DMS79 treated with DMSO at 0.1 percent for 48 hours (cell line): Measurements from ENCODE around the gene P2RY6.

Experiments used
- DNase-seq: peaks from one replicate; lab custom pipeline; 2025; lab: John Stamatoyannopoulos, UW

Gene P2RY6

DNA sequence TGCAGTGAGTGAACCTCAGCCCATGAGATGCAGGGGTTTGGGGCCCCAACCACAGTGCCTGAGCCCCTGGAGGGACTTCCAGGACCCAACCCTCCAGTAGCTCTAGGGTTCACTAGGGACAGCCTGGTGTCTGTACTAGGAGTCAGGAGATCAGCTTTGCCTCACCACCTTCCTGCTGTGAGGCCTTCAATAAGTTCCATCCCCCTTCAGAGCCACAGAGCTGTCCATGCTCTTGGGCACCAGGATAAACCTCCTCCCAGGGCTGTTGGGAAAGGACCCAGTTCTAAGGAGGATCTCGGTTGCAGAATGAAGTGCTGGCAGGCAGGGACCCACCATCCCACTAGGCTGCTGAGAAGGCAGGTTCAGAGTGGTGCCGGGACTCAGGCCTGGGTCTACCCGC, 45.7 kb downstream of the P2RY6 start:
- DNase-seq, result no peak

DNA sequence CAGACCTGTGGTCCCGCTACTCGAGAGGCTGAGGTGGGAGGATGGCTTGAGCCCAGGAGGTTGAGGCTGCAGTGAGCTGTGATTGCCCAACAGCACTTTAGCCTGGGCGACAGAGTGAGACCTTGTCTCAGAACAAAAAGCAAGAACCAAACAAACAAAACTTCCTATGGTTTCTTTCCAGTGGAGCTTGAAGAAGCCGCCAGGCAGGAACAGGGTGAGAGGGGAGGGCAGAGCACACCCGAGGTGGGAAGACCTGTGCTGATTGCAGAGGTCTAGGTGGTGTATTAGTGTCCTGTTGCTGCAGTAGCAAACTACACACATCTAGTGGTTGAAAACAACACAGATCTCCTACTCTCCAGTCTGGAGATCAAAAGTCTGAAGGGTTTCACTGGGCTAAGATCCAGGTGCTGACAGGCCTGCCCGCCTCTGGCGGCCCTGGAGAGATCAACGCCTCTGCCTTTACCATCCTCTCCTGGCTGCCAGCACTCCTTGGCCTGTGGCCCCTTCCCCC, 46.4 kb downstream of the P2RY6 start:
- DNase-seq, result peak; percentile 19

DNA sequence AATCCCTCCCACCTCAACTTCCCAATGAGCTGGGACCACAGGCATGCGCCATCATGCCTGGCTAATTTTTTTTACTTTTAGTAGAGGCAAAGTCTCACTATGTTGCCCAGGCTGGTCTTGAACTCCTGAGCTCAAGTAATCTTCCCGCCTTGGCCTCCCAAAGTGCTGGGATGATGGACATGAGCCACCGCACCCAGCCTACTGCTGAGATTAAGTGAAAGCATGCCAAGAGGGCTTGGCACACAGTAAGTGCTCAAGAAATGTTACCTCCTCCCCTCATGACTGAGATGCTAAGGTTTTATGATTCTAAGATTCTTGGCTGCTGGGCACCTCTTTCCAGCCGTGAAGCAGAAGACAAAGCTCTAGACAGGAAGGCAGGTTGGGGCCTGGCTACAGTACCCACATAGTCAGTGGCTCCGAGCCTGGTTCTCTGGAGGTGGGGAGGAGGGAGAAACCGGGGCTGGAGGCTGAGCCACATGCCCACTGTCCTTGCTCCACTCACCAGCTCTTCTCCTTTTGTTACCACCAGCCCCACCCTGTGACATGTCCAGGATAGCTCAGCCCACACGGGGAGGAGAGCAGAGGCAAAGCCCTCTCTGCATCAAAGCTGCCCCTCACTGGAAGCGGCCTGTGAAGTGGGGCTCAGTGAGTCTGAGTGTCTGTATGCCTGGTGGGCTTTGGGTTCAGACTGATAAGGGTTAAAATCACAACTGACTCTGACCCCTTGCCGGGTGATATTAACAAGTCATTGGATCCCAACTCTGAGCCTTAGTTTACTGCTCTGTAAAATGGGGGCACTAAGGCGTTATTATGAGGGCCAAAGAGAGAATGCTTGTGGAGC, 48.8 kb downstream of the P2RY6 start:
- no peak for DNase-seq

DNA sequence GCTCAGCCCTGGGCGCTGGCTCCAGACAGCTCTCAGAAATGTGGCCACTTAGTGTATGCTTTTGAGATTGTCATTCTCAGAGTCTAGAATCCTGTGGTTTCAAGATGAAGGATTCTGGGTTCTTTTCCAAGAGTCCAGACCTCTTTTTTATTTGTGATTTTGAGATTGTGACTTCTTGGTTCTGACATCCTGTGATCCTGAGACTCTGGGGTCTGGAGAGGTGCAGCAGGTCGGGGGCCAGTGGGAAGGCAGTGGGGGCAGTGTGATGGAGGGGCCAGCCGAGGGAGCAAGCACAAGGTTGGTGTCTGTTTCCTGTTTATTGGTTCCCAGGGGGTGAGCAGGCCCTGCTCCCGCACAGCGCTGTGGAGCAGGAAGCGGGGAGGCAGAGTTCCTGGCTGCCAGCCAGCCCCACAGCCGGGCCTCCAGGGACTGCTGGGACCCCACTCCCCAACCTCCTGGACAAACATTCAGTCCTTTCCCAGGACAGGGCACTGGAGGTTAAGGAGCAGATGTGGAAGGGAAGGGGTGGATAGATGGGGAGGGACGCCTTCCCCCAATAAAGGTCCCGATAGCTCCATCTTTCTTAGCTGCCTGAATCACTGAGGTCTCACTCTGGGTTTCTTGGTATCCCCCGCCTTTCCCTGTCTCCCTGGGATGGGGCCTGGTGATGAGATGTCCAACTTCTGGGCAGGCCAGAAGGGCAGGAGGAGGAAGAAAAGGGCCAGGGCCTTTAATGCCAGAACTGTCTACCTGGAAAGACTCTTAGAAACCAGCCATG, 49.7 kb downstream of the P2RY6 start:
- peak; percentile 34 for DNase-seq

DNA sequence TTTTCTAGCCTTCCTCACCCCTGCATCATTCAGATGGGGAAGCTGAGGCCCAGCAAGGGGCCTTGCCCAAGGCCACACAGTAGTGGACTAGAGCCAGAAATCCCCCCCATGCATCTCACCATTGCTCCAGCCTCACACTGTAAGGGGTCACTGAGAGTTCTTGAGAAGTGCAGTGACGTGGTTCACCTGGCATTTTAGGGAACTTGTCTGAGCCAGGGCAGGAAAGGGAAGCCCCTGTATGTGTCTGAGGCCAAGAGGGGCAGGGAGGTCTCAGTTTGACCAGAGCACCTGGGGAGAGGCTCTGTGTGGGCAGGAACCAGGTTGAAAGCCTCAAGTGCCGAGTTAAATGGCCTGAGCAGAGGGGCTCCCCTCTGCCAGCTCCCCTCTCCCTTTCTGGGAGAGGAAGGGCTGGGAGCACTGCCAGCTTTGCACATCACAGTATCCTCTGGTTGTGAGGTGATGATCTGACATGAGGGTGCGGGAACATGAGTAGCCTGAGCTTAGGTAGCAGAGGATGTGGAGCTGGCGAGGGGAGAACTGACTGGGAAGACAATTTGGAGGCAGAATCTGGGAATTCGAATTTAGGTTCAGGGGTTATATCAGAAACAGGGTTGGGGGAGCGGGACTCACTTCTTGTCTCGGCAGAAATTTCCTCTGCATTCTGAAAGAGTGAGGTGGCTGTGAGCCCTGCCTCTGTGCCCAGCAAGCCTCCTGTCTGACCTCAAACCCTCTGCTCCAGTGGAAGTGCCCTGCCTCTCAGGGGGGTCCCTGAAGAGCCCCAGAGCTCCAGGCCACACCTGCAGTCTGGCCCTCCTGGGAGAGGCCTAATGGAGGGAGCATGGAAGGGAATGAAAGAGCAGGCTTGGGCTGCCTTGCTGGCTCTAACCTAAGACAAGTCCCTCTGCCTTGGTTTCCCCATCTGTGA, 50.5 kb downstream of the P2RY6 start:
- DNase-seq, result peak; percentile 16

DNA sequence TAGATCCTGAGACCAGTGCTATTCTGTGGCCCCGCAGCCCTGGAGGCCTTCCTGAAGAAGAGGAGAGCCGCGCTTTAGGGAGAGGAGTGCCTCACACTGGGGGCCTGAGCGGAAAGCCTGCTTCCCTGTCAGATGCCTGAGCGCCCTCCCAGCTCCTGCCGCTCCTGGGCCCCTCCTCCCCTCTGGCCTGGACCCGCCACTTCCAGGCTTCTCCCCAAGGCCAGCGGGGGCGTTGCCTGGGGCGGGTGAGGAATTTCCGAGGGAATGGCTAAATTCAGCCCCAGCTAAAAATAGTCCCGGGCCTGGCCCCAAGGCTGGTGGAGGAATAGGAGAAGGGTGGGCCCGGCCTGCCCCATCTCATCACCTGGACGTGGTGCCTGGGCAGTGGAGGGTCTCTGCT, 51.3 kb downstream of the P2RY6 start:
- DNase-seq, result no peak

DNA sequence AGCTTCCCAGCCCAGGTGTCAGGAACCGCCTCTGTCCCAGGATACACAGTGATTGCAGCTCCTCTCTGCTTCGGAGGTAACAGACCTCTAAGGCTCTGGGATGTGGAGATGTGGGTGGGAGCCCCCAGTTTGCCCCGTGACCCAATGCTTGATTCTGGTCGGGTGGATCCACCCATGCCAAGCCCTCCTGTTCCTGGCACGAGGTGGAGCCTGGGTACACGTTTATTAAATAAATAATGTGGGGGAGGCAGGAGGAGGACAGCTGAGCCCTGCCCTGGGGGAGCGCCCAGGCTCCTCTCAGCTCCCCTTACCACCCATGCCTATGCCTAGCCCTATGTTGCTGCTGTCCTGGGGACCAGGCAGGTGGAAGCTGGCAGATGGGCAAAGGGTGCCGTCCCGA, 52.0 kb downstream of the P2RY6 start:
- no peak for DNase-seq

DNA sequence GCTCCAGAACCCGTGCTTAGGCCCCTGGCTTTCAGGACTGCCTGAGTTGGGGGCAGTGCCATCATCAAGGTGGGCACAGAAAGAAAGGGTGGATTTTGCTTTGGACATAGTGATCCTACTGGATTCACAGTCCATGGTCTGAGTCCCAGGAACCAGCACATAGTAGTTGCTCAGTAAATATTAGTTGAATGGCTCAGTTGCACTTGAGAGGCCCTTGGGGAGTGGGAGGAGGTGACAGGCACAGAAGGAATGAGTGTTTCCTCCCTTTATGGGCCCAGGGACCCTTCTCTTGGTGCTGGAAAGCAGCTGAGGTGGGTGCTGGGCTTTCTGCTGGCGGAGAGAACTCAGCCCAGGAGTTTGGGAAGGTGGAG, 52.5 kb downstream of the P2RY6 start:
- DNase-seq, result no peak

DNA sequence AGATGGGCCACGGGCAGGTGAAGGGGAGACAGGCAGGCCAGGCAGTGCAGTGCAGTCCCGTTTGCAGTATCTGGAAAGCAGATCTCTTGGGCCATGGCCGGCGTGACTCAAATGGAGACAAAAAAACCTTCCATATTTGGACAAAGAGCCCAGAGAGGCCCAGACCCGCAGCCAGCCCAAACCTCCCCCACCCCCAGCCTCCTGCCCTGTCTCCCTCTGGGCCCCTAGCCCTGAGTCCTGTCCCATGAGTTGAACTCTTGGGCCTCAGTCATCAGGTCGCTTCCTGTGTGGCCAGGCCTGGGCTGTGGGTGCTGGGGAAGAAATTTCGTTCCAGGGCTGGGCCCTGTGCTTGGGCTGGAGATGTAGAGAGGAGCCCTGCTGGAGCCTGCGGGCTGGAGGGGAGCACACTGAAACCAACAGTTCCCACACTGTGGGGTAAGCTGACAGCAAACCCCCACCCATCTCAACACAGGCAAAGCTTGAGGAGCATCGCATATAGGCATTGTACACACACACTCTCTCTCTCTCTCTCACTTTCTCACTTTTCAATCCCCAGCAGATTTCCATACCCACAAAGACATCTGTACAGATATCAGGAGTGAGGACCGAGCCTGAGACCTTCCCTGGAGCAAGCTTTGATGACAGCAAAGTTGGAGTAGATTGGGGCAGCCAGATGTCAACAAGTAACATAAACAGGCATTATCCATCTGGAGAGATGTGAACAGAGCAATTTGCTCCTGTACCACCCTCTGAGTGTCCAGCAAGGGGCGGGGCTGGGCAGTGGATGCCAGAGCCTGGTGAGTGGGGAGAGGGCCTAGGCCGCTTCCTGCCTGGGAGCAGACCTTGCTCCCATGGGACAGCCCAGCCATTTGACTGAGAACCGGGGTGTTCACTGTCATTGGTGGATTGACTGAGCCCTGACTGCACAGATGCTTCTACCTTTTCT, 53.2 kb downstream of the P2RY6 start:
- DNase-seq, result no peak

DNA sequence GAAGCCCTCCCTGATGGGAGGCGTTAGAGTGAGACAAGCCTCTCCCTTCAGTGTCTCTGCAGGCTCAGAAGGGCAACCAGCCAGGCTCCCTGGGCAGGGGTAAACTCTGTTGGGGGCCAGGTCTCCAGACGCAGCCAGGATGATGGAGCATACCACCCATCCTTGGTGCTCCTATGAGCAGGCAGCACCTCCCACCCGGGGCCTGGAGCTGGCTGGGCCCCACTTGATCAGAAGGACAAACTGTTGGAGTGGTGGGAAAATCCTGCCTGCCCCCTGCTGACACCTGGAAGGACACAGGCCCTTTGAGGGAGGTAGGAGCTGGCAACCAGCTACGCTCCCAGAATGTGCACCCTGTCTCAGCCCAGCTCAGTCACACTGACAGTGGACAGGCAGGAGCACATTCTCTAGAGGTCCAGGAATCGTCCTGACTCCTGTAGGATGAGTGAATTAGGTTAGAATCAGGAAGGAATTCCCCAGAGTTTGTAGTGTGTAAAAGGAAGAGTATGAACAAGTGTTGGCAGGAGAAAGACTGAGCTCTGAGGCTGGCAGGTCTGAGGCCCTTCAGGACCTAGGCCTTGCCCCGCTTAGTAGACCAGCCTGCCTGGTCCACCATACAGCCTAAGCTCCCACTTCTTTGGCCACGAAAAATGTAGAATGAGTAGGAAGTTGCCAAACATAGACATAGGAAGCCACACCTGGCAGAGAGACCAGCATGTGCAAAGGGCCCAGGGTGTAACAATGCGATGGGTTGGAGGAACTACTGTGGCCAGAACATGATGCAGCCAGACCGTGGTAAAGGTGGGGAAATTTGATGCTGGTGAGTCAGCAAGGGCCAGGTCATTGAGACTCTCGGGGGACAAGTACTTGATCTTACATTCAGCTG, 55.0 kb downstream of the P2RY6 start:
- DNase-seq, result no peak

DNA sequence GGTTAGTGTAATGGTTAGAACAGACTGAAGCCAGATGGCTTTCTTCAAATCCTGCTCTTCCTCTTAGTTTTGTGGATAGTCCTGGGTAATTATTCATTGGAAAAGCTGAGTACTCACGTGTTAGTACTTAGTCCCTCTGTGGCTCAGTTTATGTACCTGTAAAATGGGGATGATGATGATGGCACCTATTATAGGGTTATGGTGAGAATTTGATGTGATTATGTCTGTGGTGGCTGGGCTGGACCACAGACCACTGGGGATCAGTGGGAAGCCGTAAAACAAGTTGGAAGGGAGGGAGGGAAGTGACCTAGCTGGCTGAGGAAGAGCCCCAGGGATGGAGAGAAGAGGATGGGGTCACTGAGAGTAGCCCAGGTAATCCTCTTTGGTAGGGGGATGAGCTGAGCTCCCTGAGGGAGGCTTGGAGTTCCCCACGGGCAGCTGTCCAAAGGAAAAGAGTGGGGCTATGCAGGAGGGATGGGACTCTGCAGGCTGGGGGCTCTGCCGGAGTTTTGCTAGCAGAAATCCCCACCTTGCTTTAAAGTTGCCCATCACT, 55.8 kb downstream of the P2RY6 start:
- no peak for DNase-seq

DNA sequence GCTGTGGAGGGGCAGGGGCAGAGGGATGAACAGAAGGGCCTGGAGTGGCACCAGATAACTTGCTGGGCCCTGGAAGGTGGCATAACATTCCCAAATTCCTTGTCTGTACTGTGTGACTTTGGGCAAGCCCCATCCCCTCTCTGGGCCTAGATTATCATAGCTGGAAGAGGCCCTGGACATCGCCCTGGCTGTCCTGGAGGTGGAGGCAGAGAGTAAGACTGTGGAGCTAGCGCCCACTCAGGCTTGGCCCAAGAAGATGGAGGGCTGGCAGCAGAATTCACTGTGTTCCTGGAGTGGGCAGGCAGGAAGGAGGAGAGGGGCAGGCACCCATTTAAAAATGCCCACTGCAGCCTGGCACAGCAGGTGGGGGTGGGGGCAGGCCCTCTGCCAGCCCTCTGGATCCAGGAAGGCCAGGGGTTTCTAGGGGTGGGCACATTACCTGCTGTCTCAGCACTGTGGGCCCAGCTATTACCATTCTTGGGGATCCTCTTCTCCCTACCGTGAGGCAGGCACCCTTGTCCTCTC, 58.5 kb downstream of the P2RY6 start:
- no peak for DNase-seq

DNA sequence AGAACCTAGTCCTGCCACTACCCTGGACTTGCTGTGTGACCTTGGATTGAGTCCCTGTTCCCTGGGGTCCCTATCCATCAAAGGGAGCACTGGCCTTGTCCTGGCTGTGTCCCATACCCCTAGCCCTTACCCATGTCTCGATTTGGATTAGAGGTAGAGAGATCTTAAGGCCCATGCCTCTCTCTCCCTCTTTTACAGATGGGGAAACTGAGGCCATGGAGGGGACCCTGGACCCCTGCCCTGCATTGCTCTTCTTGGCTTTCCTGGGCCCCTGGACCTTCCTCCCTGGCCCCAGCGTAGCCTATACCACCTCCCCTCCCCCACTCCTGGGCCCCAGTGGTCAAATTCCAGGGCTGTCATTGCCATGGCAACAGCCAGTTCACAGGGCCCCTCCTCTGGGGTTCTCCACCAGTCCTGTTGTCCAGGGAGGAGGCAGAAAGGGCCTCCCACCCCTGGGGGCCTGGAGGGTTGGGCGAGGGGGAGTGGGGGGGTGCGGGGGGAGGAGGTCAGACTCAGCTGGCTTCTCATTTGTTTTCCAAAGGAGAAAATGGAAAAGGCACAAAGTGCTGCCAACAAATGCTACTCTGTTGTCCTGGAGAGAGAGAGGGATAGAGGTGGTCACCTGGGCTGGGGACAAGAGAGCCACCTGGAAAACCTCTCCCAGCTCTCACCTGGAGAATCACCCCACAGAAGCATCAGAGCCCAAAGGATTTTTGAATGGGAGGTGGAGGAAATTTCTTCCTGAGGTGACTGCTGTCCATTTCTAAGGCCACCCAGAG, 59.2 kb downstream of the P2RY6 start:
- no peak for DNase-seq

DNA sequence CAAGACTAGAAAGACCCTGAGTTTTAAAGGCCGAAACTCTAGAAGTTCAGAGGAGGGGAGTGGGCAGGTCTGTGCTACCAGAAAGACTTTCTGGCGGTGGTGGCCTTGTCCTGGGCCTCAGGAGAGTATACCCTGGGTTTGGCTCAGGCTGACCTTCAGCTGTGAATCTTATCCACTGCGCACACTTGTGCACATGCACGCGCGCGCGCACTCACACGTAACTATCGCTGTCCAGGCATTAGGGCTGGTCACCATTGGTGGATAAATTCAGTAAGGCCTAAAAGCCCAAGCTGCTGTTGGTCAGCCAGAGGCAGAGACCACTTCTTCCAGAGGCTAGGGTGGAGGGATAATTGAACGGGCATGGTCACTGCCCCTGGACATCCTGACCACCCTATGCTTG, 61.0 kb downstream of the P2RY6 start:
- DNase-seq, result no peak

DNA sequence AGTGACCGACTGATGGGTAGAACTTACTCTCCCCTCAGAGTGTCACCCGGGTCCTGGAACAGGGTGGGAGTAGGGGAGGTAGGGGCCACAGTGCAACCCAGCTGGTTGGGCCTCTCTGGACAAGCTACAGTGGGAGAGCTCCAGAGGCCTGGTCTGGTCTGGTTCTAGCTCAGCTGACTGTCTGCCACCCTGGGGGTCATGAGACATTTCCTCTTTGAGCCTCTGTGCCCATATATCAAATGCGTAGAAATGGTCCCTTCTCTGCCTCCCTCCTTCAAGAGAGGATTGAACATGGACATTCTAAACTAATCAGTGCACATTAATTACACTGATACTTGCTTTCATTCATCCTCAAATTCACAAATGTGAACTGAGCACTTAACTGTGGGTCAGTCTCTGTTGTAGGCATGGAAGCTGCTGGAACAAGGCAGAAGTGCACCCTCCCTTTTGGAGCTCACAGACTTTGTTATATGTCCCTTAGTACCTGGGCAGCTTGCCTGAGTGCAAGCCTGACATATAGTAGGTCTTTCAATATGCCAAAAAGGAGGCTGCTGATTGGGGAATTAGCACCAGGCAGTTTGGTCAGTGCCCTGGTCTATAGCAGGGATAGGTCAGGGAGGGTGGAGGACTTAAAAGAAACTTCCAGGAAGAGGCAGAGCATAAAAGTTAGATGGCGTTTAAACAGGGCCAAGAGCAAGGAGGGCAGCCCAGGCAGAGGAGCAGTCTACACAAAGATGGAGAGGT, 61.7 kb downstream of the P2RY6 start:
- no peak for DNase-seq

DNA sequence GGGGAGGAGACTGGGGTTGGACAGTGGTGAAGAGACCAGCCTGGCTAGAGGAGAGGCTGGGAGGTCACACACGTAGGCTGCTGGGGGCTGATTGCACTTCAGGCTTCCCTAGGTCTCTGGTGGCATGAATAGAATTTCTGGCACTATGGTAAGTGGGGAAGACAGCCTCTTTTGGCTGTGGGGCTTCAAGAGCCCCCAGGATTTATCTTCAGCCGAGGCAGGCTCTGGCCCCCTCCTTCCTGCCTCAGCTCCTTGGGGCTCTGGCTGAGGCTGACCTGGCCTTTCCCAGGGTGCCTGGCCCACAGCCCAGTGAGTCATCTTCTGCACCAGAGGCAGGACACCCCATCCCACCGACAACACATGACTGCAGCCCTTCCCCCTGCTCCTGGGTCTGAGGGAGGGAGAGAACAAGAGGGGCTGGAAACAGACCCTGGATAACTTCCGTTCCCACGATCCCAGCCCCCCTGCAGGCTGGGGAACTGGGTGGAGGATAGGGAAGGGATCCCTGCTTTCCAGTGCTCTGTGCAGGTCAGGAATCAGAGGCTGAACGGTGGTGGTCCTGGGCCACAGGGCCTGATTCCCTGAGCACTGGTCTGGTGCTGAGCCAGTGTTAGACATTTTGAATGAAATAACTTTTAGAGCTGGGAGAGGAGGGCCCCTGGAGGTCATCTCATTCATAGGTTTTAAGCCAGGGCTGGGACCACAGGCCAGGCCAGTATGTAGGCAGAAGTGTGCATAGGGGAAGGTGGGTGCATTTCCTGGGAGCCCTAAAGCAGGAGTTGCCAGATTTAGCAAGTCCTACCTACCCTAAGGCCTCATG, 62.5 kb downstream of the P2RY6 start:
- no peak for DNase-seq
